NCI-H2227 (cell line): ENCODE results near the gene RBBP5.
A peak's percentile ranks its signal among the peaks of the same experiment; 100 is the strongest.

ENCODE experiments used
- DNase-seq: peaks from one replicate; lab custom pipeline; 2025; ENCODE audit not compliant: unreplicated experiment; lab: John Stamatoyannopoulos, UW

RBBP5 gene

GRCh38 chr1:205074513-205074912, 47.3 kb downstream of the RBBP5 start:
- DNase-seq, result no peak

DNA sequence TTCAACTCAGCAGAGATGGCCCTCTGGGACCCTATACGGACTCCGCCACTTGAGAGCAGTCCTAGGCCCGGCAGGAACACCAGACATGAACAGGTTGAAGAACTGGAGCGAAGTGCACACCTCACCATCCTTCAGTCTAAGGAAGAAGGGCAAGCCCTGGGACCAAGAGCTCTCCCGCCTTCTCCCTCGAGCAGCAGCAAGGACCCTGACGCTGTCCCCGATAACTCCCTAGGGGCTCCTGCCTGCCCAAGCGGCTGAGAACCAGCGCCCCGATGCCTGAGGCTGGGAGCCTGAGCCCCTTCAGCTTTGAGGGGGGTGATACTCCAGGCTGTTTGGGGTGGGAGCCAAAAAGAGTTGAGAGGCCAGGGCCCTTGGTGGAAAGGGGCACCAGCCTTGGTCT, 47.7 kb downstream of the RBBP5 start:
- no peak for DNase-seq

DNA sequence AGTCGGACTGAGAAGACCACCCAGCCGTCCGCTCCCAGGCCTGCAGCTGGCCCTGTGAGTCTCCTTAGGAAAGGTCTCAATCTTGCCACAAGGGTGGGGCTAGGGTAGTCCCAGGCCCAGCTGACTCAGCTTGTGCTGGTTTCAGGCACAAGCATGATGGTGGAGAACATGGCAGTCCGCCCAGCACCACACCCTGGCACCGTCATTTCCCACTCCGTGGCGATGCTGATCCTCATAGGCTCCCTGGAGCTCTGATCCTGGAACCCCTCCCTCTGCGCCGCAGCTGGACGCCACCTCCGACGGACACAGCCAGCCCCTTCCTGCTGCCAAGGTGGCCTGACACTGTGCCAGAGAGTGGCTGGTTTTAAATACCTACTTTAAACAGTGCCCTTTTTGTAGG, 48.3 kb downstream of the RBBP5 start:
- DNase-seq, result no peak

DNA sequence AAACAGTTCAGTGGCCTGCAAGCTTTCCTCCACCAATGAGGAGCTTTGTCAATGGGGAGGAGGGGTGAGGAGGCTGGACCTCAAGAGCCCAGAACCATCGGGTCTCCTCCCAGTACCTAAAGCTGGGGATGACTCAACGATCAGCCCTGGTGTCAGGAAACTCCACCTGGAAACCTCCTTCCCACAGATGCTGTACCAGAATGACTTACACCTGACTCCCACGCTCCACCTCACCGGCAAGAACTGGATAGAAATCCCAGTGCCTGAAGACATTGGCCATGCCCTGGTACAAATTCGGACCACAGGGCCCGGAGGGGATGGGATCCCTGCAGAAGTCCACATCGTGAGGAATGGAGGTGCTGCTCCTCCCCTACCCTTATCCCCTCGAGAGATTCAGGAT, 48.9 kb downstream of the RBBP5 start:
- no peak for DNase-seq

- no peak for DNase-seq
Observed at GRCh38 chr1:205072286-205072685, 49.5 kb downstream of the RBBP5 start.

- no peak for DNase-seq
Observed at GRCh38 chr1:205071801-205072200, 50.0 kb downstream of the RBBP5 start.

DNA sequence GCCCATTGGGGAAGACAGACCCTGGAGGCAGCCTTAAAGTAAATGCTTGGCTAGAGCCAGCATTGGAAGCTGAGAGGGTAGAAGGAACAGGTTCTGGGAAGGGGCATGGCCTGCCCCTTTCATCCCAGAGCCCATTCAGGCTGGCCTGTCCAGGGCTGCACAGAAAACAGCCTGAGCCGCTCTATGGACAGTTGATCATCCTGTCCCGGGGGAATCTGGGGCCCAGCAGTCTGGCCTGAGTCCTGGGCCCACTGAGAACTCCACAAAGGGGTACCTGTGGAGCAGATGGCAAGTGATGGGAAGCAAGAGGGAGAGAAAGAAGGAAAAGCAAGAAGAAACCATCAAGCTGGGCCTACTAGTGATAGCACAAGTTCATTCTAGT, 50.8 kb downstream of the RBBP5 start:
- DNase-seq, result no peak

DNA sequence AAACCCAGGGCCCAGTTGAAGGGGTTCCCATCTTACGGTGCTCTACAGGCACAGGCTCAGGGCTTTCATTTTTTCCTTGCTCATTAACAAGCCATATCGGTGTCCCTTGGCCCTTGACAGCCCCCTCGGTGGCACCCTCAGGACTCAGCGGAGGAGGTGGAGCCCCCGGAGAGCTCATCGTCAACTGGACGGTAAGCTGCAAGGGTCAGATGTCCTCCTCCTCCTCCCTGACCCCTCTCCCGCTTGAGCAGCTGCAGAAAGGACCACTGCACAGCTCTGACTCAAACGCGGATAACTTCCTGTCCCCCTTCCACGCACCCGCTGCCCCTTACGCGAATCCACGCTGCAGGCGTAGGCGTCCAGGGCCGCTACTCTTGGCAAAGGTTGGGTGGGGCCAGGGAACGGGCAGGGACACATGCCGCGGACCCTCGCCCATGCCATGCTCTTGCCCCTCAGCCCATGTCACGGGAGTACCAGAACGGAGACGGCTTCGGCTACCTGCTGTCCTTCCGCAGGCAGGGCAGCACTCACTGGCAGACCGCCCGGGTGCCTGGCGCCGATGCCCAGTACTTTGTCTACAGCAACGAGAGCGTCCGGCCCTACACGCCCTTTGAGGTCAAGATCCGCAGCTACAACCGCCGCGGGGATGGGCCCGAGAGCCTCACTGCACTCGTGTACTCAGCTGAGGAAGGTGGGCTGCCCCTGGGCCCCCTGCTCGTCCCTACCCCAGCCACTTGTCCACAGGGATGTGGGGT, 52.2 kb downstream of the RBBP5 start:
- DNase-seq, result no peak

- no peak for DNase-seq
Observed at GRCh38 chr1:205068457-205069040, 53.2 kb downstream of the RBBP5 start.

GRCh38 chr1:205068001-205068400, 53.8 kb downstream of the RBBP5 start:
- no peak for DNase-seq

- no peak for DNase-seq
Observed at GRCh38 chr1:205067031-205067430, 54.7 kb downstream of the RBBP5 start.

GRCh38 chr1:205066141-205066818, 55.5 kb downstream of the RBBP5 start:
- no peak for DNase-seq

- DNase-seq, result no peak
Observed at GRCh38 chr1:205065666-205066065, 56.1 kb downstream of the RBBP5 start.

DNA sequence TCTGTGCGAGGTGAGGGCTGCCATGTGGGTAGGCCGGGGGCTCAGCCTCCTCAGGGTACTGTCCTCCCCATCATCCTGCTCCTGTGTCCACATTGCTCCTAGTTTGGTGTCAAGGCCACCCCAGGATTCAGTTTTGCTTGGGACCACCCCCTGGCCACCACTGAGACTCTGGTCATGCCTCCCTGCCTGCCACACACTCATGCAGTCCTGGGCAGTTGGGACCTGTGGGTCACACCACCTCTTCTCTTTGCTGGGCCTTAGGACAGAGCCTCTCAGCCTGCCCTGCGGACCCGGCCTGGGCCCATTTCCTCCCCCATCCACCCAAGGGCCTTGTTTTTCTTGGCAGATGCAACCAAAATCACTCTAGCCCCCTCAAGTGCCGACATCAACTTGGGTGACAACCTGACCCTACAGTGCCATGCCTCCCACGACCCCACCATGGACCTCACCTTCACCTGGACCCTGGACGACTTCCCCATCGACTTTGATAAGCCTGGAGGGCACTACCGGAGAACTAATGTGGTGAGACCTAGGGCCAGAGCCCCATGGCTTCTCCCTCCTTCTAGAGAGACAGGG, 56.9 kb downstream of the RBBP5 start:
- no peak for DNase-seq

GRCh38 chr1:205064301-205064700, 57.5 kb downstream of the RBBP5 start:
- no peak for DNase-seq

DNA sequence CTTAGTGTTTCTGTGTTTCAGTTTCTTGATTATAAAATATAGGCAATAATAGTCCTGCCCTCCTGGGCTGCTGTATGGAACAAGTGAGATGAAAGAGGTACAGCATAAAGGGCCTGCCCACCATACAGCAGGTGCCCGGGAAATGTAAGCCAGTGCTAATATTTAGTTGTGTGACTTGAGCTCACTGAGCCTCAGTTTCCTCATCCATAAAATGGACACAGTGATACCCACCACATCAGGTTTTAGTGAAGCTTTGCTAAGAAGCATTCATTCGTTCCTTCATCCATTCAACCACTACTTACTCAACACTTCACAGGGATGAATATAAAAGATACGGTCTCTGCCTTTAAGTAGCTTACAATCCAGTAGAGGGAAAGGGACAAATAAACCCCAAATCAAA, 58.9 kb downstream of the RBBP5 start:
- DNase-seq, result no peak

- no peak for DNase-seq
Observed at GRCh38 chr1:205062319-205062718, 59.5 kb downstream of the RBBP5 start.

GRCh38 chr1:205061665-205062069, 60.1 kb downstream of the RBBP5 start:
- peak; percentile 92 for DNase-seq

GRCh38 chr1:205061227-205061626, 60.6 kb downstream of the RBBP5 start:
- DNase-seq, result no peak

- no peak for DNase-seq
Observed at GRCh38 chr1:205060746-205061145, 61.0 kb downstream of the RBBP5 start.

DNA sequence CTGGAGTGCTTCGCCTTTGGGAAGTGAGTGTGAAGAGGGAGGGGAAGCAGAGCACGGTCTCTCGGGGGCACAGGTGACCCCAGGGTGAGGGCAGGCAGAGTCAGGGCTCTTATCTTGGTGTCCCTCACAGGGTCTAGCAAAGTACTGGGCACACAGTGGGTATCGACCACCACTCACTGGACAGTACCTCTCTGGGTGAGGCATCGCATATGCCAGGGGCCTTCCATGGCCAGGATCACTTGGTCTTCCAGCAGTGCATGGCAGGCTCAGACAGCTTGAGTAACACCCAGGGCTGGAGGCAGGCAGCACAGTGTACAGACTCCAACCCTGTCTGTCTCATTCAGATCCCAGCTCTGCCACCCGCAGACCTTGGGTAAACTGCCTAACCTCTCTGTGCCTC, 62.1 kb downstream of the RBBP5 start:
- DNase-seq, result no peak

DNA sequence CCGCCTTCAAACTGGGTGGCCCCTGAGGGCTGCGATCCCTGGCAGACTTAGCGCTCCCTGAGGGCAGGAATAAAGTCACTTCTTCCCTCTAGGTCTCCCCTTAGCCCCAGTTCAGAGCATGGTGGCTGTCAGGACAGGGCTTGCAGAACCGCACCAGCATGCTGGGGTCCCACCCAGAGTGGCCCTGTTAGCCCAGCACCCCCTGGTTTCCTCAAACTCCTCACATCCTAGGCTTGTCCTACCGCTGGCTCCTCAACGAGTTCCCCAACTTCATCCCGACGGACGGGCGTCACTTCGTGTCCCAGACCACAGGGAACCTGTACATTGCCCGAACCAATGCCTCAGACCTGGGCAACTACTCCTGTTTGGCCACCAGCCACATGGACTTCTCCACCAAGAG, 62.9 kb downstream of the RBBP5 start:
- DNase-seq, result no peak
